Right ventricle myocardium superior (tissue), 1 donor: ENCODE measurements around the gene DNAH9. TPM values are rescaled to one million over a fixed set of nuclear protein-coding genes. Genes with fewer than 3 reads are reported as not detected.
"Not testable (repeated sequence)": the region's sequence is repeated elsewhere in the genome, so short reads cannot be mapped to it uniquely, and the experiment has no call there.

Experiments
- ATAC-seq: fragments of 200-7000 bp; cut with Tn5 transposase; one replicate; pipeline ENCODE4 v1.9.1; 2020; ENCODE audit warnings: mild to moderate bottlenecking; ENCODE audit not compliant: poor library complexity
- DNase-seq: peaks from one replicate; pipeline ENCODE4 v3.0.0-alpha.2; 2020
- intact Hi-C: fragments of 100-400 bp; cut with DNase I; formaldehyde crosslinking; loops from one replicate; pipeline ENCODE4 v1.11.2; 2022
- total RNA-seq: library from RNA; stranded (reverse); fragmentation: NEBNext Ultra II Directional; extraction: Animal tissue kit (Norgen Biotek cat#: 25700); gene quantifications from one replicate; pipeline ENCODE4 v1.2.1, GENCODE V29; 2021
- donor health status: DM: no; HTN: yes; CAD: no; lungs with severe emphysema.

DNAH9 gene
- total RNA-seq, 1 donor from 2014 or later = not detected

- ATAC-seq = no peak
- no peak for DNase-seq
- intact Hi-C loops = no loop called here
Observed at GRCh38 chr17:11921296-11921695, 323.0 kb downstream of the DNAH9 start.

DNA sequence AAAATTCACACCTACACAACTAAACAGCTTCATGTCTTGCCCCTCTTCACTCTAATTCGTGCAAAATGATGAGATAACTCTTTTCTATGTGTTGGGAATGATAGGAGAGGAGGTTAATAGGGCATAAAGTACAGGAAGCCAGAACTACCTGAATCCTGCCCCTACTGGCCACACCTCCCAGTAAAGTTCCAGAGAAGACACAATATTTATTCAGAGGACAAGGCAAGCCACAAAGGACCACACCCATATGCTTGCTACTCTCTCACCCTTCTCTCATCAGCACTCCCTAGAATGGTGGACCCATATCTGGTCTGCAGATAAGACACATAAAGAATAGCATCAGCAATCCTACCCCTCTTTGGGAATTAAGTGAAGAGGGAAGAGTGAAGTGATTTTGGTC, 324.4 kb downstream of the DNAH9 start:
- intact Hi-C loops = no loop called here
- ATAC-seq = no peak

DNA sequence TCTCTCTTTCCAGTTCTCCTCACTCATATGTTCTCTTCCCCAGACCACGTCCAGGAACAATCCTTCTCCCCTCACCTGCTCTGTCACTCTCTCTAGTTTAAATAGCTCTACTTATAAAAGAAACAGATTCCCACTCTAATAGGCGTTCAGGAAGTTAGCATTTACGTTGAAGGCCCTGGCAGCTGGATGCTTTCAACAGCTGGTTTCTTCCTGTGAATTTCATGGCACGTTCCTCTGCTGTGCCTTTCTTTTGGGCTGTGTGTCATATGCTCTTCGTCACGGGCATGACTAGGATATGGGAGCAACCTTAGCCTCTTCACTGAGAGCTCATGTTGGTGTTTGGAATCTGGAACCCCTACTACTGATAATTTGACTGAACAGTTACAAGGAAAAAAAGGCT, 325.8 kb downstream of the DNAH9 start:
- DNase-seq = no peak
- no peak for ATAC-seq
- intact Hi-C loops = no loop called here

More for the DNA sequence above, 324.4 kb downstream of the DNAH9 start:
- no peak for DNase-seq

DNA sequence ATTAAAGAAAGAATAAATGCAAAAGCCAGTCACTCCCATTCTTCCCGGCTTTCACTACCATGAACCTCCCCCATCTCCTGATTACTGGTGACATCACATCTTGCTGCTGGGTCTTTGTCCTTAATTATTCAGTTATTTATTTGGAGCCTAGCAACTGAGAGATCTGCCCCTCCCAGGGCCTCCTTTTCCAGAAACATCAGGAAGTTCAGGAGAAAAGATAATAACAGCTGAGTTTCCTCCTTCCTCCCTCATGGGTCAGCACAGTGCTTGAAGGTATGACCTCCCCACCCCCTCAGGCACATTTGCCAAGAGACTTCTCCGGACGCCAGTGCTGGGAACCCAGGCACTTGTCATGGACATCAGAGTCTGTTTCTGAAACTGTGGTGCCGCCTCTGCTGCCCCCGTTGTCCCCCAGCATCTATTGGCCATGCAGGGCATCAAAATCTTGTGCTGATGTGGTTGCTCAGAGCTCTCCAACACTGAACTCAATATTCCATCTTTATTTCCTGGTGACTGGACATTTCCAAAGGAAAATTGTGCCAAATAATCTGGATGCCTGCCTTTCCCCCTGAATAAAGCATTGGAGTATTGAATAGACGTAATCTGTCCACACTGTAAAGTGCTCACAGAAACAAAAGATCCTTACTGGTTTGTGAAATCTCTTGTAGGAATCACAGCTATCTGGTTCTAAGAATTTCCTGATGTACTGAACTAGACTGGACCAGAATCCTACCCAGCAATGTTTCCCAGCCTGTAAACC, 327.2 kb downstream of the DNAH9 start:
- intact Hi-C loops = no loop called here
- ATAC-seq (peak; percentile 22), DNase-seq (peak; percentile 43)

- ATAC-seq (no peak), DNase-seq (no peak)
- intact Hi-C loops = no loop called here
Observed at GRCh38 chr17:11928436-11928835, 330.2 kb downstream of the DNAH9 start.

DNA sequence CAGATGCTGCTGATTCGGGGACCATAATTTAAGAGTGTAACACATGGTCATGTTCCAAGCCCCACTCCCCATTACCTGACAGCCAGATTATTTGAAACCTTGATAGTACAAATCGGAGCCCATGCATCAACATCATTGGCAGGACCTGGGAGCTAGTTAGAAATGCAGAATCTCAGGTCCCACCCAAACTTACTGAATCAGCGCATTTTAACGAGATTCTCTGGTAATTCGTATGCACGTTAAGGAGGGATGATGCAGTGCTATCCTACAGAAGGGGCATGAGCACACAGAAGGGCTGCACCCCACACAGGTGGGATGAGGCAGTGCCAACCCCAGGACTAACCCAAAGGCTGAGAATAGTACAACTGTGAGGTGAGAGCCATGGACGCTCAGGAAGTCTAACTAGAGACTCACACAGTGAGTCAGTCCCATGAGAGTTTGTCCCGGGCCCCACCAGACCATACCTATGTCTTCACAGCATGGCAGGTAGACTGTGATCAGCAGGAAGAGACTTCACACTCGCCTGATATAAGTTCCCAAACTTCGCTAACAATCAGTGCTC, 334.1 kb downstream of the DNAH9 start:
- DNase-seq = no peak

GRCh38 chr17:11935734-11936406, 337.6 kb downstream of the DNAH9 start:
- intact Hi-C loops = loop anchor here (10.0 kb wide), 1 partner anchor 291 kb away; no protein-coding TSS in a partner anchor
- no peak for ATAC-seq
- DNase-seq = no peak

More for the DNA sequence above, 334.1 kb downstream of the DNAH9 start:
- intact Hi-C loops = loop anchor here (10.0 kb wide), 1 partner anchor 288 kb away; no protein-coding TSS in a partner anchor
- no peak for ATAC-seq

- no peak for ATAC-seq
- intact Hi-C loops = no loop called here
- no peak for DNase-seq
Observed at GRCh38 chr17:11940904-11941303, 342.6 kb downstream of the DNAH9 start.

GRCh38 chr17:11943086-11943485, 344.8 kb downstream of the DNAH9 start:
- DNase-seq, intact Hi-C loops, ATAC-seq: not testable (repeated sequence)

DNA sequence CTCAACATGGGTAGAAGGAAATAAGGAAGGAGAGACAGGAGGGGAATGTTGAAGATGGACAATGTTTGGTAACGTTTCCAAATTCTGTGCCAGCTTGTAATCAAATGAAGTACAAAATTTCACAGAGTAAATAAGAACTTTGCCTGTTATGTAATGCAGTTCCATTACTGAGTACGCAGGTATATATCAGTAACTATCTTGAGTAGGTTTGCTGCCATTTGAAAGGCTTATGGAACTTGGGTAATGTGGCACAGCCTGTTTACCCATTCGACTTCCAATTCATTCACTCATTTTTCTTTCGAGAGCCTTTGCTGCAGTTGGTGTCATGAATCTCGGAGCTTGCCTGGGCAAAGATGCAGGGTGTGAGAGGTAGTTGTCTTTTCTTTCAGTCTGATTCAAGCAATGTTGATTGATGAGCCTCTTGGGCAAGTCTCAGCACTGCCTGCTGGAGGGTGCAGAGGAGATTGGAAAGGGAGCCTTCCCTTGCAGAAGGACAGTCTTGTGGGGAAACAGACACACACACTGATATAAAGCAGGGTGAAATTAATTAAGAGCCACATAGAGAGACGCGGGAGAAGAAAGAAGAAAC, 345.6 kb downstream of the DNAH9 start:
- ATAC-seq (no peak), DNase-seq (no peak)
- intact Hi-C loops = no loop called here

GRCh38 chr17:11944587-11944986, 346.3 kb downstream of the DNAH9 start:
- no peak for DNase-seq
- ATAC-seq = no peak
- intact Hi-C loops = no loop called here

- peak; percentile 60 for ATAC-seq
Observed at GRCh38 chr17:11948789-11949188, 350.5 kb downstream of the DNAH9 start.

DNA sequence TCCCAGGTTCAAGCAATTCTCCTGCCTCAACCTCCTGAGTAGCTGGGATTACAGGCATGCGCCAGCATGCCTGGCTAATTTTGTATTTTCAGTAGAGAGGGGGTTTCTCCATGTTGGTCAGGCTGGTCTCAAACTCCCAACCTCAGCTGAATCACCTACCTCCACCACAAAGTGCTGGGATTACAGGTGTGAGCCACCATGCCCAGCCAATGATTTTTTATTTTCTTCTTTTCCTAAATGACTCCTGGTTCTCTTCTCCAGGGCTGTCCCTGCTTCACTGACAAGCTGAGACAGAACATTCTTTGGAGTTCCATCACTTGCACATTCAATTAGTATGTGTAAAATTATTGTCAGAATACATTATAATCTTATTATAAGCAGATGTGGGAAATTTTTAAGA, 351.3 kb downstream of the DNAH9 start:
- DNase-seq, intact Hi-C loops, ATAC-seq: not testable (repeated sequence)

More at GRCh38 chr17:11948789-11949188, 350.5 kb downstream of the DNAH9 start:
- intact Hi-C loops = no loop called here
- no peak for DNase-seq

GRCh38 chr17:11950771-11951519, 352.7 kb downstream of the DNAH9 start:
- DNase-seq (no peak), ATAC-seq (no peak)
- intact Hi-C loops = no loop called here

- ATAC-seq (no peak), DNase-seq (no peak)
- intact Hi-C loops = no loop called here
Observed at GRCh38 chr17:11952610-11953009, 354.3 kb downstream of the DNAH9 start.

DNA sequence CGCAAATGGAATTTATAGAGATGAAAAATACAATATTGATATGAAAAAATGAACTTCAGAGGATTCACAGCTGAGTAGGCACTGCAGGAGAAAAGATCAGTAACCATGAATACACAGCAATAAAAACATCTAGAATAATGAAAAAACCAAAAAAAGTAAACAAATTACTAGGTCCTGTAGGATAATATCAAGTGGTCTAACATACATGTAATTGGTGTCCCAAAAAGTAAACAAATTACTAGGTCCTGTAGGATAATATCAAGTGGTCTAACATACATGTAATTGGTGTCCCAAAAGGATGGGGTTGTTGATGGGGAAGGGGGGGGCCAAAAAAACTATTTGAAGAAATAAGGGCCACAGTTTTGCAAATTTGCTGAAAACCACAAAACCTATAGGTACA, 355.7 kb downstream of the DNAH9 start:
- ATAC-seq = no peak
- no peak for DNase-seq
- intact Hi-C loops = no loop called here

DNA sequence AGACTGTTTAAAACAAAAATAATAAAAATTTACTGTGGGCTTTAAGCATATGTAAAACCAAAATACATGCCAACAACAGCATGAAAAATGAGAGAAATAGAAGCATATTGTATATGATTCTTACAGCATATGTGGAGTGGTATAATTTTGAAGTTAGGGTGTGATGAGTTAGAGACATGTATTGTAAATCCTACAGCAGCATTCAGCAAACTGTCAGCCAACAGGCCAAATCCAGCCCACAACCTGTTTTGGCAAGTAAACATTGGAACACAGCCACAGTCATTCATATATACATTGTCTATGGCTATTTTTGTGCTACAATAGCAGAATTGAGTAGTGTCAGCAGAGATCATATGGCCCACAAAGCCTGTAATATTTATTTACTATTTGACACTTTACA, 356.7 kb downstream of the DNAH9 start:
- DNase-seq = no peak
- ATAC-seq = no peak
- intact Hi-C loops = no loop called here

DNA sequence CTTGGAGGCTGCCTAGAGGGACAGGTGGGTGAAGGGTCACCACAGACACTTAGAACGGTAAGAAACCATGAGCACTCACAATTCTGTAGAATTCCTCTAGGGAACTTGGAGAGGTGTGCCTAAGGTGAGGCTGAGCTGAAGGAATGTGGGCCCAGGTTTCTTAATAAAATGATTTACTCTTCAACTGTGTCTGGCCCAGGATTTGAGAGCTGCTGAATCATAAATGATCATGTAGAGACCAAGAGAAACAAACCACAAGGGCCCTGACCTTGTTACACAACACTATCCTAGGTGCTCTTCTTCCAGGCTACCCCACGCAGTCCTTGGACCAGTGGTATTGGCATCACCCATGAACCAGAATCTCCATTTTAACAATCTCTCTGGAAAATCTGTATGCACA, 371.3 kb downstream of the DNAH9 start:
- intact Hi-C loops = no loop called here
- no peak for DNase-seq
- no peak for ATAC-seq

GRCh38 chr17:11972741-11973140, 374.5 kb downstream of the DNAH9 start:
- ATAC-seq, intact Hi-C loops, DNase-seq: not testable (repeated sequence)
